ELF-1 (cell line): ENCODE measurements around the gene LMLN.
"Not testable (repeated sequence)": the region's sequence is repeated elsewhere in the genome, so short reads cannot be mapped to it uniquely, and the experiment has no call there.

ENCODE experiments used
- DNase-seq: peaks from one replicate; pipeline ENCODE4 v3.0.0-alpha.2; 2016; ENCODE audit warnings: low read depth, low spot score

The LMLN gene

GRCh38 chr3:198027045-198027798 lies 67.2 kb downstream of the LMLN start:
- no peak for DNase-seq

DNA sequence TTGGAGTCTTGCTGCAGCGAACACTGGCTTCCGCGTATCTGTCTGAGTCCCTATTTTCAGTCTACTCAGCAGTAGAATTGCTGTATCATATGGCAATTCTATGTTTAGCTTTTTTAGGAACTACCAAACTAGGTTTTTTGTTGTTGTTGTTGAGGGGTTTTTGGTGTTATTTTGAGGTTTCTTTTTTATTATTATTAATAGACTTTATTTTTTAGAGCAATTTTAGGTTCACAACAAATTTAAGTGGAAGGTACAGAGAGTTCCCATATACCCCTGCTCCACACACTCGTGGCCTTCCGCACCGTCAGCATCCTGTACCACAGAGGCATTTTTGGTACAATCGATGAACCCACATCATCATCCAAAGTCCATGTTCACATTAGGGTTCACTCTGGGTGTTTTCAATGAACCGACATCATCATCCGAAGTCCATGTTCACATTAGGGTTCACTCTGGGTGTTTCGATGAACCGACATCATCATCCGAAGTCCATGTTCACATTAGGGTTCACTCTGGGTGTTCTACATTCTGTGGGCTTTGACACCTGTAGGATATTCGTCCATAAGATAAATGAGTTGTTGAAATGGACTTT lies 67.9 kb downstream of the LMLN start:
- DNase-seq: no peak

GRCh38 chr3:198028718-198029117 lies 68.7 kb downstream of the LMLN start:
- DNase-seq: no peak

- DNase-seq: no peak
Measured at GRCh38 chr3:198030125-198030524, 70.1 kb downstream of the LMLN start.

- DNase-seq: peak; percentile 70
Measured at GRCh38 chr3:198030726-198031125, 70.7 kb downstream of the LMLN start.

DNA sequence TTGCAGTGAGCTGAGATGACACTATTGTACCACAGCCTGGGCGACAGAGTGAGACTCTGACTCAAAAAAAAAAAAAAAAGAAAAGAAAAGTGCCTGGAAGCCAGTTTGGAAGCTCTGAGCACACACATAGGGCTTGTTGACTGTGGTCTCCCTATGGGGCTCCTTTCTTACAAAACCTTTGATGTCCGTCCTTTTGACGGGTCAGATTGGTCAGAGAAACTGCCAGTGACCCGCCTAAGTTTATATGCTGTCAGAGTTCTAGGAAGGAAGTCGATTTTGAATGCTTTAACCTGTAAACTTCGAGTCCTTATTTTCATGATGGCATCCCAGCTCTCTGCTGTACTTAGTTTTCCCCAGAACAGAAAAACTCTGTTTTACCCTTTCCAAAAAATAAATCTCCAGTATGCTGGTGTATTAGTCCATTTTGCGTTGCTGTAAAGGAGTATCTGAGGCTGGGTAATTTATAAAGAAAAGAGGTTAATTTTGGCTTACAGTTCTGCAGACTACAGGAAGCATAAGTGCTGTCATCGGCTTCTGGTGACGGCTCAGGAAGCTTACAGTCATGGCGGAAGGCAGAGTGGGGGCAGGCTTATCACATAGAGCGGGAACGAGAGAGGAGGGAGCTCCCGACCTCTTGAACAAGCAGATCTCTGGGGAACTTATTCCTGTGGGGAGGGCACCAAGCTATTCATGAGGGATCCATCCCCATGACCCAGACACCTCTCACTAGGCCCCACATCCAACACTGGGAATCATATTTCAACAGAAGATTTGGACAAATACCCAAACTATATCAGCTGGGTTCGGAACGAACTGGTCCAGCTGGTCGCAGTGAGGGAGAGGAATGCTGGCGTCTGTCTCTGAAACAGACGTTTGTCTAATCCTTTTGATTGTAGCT lies 72.3 kb downstream of the LMLN start:
- no peak for DNase-seq

- DNase-seq: no peak
Measured at GRCh38 chr3:198043119-198043518, 83.1 kb downstream of the LMLN start.

GRCh38 chr3:198046120-198046857 lies 86.3 kb downstream of the LMLN start:
- no peak for DNase-seq

GRCh38 chr3:198048445-198048844 lies 88.4 kb downstream of the LMLN start:
- DNase-seq: no peak

GRCh38 chr3:198051836-198052235 lies 91.8 kb downstream of the LMLN start:
- no peak for DNase-seq

DNA sequence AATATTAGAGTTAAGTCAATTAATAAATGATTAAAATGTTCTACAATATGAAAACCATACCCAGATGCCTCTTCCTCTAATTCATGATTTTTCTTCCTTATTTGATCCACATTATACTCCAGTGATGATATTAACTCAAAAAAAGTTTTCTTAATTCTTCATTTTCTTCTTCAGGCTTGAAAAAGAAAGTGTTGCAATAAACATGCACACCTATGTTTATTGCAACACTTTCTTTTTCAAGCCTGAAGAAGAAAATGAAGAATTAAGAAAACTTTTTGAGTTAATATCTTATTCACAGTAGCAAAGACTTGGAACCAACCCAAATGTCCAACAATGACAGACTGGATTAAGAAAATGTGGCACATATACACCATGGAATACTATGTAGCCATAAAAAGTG lies 93.4 kb downstream of the LMLN start:
- DNase-seq: not testable (repeated sequence)

GRCh38 chr3:198061119-198062067 lies 101.4 kb downstream of the LMLN start:
- no peak for DNase-seq

- DNase-seq: no peak
Measured at GRCh38 chr3:198062068-198062465, 102.0 kb downstream of the LMLN start.

DNA sequence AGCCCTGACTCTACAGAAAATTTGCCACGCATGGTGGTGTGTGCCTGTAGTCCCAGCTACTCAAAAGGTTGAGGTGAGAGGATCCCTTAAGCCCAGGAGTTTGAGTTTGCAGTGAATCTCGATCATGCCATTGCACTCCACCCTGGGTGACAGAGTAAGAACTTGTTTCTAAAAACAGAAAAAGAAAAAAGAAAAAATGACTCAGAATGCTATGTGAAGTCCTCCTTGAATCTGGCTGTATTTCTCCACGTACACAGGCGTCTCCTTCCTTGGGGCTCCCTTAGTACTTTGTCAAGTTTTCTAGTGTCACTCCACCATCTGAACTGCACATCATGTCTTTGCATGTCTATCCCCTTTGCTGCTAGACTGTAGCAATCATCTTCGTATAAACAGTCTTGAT lies 104.4 kb downstream of the LMLN start:
- no peak for DNase-seq

- no peak for DNase-seq
Measured at GRCh38 chr3:198065897-198066296, 105.9 kb downstream of the LMLN start.

DNA sequence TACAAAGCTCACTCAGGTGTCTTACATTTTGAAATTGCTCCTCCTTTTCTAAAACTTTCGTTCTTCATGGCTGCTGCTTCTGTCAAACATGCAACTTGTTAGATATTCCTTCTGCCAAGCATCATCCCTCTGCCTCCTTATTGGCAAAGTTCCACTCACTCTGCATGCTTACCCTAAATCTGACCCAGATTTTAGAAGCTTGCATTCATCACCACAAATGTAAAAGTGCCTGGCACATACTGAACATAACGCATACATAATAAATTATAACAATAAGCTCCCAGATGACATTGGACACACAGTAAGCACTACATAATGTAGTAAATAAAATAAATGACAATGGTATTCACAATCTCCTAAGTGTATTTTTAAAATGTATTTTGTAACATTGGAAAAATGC lies 107.4 kb downstream of the LMLN start:
- DNase-seq: no peak

- DNase-seq: no peak
Measured at GRCh38 chr3:198070871-198071270, 110.9 kb downstream of the LMLN start.

- DNase-seq: peak; percentile 43
Measured at GRCh38 chr3:198071602-198072287, 111.7 kb downstream of the LMLN start.

DNA sequence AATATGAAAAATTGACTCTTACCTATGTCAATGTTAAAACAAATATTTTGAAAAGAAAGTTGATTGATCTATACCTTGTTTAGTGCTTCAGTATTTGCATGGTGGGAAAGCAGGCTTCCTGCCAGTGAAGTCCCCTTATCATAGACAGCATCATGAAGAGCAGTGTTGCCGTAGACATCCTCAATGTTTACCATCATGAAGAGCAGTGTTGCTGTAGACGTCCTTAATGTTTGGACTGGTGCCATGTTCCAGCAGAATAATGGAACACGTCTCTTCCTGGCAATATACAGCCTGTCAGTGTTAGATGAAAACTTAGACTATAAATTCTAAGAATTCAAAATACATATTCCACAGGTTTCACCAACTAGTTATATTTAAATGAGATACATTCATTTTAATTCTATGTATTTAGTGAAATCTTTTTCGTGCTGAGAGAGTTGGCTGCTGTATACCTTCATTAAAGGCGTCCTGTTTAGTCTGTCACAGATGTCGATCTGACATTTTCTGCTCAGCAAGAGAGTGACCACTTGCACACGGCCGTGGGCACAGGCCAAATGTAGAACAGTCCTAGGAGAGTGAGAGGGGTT lies 116.8 kb downstream of the LMLN start:
- DNase-seq: no peak
